ENCODE data around the gene ENDOV. TPM values are rescaled to one million over a fixed set of nuclear protein-coding genes. Genes with fewer than 3 reads are reported as not detected.

ENDOV gene
- total RNA-seq, 1 donor from 2014 or later = 25.1 TPM

GRCh38 chr17:80478487-80479245 is 63.7 kb downstream of the ENDOV start:
- Histone ChIP-seq H3K27ac (no peak overlapping the region), H3K4me3 (peak overlapping the region; percentile 17), H3K9me3 (no peaks in the 10 kb centered on the region), H3K4me1 (peaks cover 33% of the 10 kb centered on the region), H3K27me3 (peaks cover 96% of the 10 kb centered on the region), H3K36me3 (no peaks in the 10 kb centered on the region)
- intact Hi-C loops (cut with DNase I) = no loop called here
- DNase-seq (no peak), ATAC-seq (no peak)
- TF ChIP-seq CTCF (IDR thresholded peaks at IDR 0.05) = no peak

GRCh38 chr17:80479246-80479566 is 64.2 kb downstream of the ENDOV start:
- H3K9me3 ChIP-seq = no peaks in the 10 kb centered on the region
- TF ChIP-seq CTCF (IDR thresholded peaks at IDR 0.05) = no peak
- H3K4me1 ChIP-seq = peaks cover 33% of the 10 kb centered on the region
- H3K4me3 ChIP-seq = no peak overlapping the region
- H3K36me3 ChIP-seq = no peaks in the 10 kb centered on the region
- ATAC-seq (no peak), DNase-seq (no peak)
- peaks cover 91% of the 10 kb centered on the region for H3K27me3 ChIP-seq
- intact Hi-C loops (cut with DNase I) = no loop called here
- no peak overlapping the region for H3K27ac ChIP-seq

GRCh38 chr17:80480248-80480647 is 65.3 kb downstream of the ENDOV start:
- no peak for DNase-seq
- Histone ChIP-seq H3K27ac (no peak overlapping the region), H3K4me1 (peaks cover 29% of the 10 kb centered on the region), H3K9me3 (no peaks in the 10 kb centered on the region), H3K27me3 (peaks cover 80% of the 10 kb centered on the region), H3K4me3 (no peak overlapping the region), H3K36me3 (no peaks in the 10 kb centered on the region)
- TF ChIP-seq CTCF (IDR thresholded peaks at IDR 0.05) = no peak
- intact Hi-C loops (cut with DNase I) = no loop called here
- ATAC-seq = no peak

GRCh38 chr17:80481284-80482057 is 66.5 kb downstream of the ENDOV start:
- no peak for TF ChIP-seq CTCF (IDR thresholded peaks at IDR 0.05)
- no peaks in the 10 kb centered on the region for H3K9me3 ChIP-seq
- peaks cover 25% of the 10 kb centered on the region for H3K4me1 ChIP-seq
- intact Hi-C loops (cut with DNase I) = no loop called here
- DNase-seq (no peak), ATAC-seq (no peak)
- H3K27ac ChIP-seq = no peak overlapping the region
- peaks cover 79% of the 10 kb centered on the region for H3K27me3 ChIP-seq
- no peaks in the 10 kb centered on the region for H3K36me3 ChIP-seq
- no peak overlapping the region for H3K4me3 ChIP-seq

GRCh38 chr17:80482058-80482318 is 67.0 kb downstream of the ENDOV start:
- DNase-seq (no peak), ATAC-seq (no peak)
- Histone ChIP-seq H3K27ac (no peak overlapping the region), H3K36me3 (no peaks in the 10 kb centered on the region), H3K9me3 (no peaks in the 10 kb centered on the region), H3K4me1 (peaks cover 21% of the 10 kb centered on the region), H3K4me3 (no peak overlapping the region), H3K27me3 (peaks cover 75% of the 10 kb centered on the region)
- no peak for TF ChIP-seq CTCF (IDR thresholded peaks at IDR 0.05)
- intact Hi-C loops (cut with DNase I) = no loop called here
